ENCODE data around the gene PARD3.

Gene PARD3

DNA sequence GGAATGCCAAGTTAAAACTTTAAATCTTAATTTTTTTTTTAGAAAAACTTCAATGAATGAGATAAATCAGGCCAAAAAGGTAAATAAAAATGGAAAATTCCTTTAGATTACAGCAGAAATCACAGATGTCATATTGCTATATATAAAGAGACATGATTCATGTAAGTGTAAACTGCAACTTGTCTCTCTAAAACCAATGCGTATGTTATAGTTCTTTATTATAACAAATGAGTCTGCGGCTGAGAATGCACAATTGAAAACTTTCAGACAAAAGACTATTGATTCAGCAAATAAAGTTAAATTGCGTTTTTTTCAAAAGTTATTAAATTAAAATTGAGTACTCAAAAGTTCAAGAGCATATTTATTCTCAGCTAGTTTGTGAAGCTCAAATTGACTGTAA is 425.3 kb downstream of the PARD3 start:
- H3K36me3 ChIP-seq (ENCODE audit: low read length), result no peaks in the 10 kb centered on the region
- no peaks in the 10 kb centered on the region for H3K9me2 ChIP-seq (replicated peaks; ENCODE audit: insufficient read depth, low read length)
- H4K20me1 ChIP-seq (ENCODE audit: low read depth, low read length), result no peaks in the 10 kb centered on the region
- H3F3A ChIP-seq (ENCODE audit: insufficient read depth), result no peaks in the 10 kb centered on the region
- TF ChIP-seq, protein P1, sequence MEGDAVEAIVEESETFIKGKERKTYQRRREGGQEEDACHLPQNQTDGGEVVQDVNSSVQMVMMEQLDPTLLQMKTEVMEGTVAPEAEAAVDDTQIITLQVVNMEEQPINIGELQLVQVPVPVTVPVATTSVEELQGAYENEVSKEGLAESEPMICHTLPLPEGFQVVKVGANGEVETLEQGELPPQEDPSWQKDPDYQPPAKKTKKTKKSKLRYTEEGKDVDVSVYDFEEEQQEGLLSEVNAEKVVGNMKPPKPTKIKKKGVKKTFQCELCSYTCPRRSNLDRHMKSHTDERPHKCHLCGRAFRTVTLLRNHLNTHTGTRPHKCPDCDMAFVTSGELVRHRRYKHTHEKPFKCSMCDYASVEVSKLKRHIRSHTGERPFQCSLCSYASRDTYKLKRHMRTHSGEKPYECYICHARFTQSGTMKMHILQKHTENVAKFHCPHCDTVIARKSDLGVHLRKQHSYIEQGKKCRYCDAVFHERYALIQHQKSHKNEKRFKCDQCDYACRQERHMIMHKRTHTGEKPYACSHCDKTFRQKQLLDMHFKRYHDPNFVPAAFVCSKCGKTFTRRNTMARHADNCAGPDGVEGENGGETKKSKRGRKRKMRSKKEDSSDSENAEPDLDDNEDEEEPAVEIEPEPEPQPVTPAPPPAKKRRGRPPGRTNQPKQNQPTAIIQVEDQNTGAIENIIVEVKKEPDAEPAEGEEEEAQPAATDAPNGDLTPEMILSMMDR (IDR thresholded peaks at IDR 0.05; ENCODE audit: insufficient read depth, low read length, poor library complexity, severe bottlenecking), result no peak
- no peak for TF ChIP-seq EZH2phosphoT487 (conservative IDR thresholded peaks at IDR 0.05; ENCODE audit: low read length)
- no peak overlapping the region for H3K27ac ChIP-seq (ENCODE audit: low read depth, low read length)
- no peak overlapping the region for H3K4me3 ChIP-seq (ENCODE audit: insufficient read depth, low read length, poor library complexity, severe bottlenecking)
- no peak overlapping the region for H3K9ac ChIP-seq (ENCODE audit: low read length)
- no peak overlapping the region for H3K4me2 ChIP-seq (ENCODE audit: low read depth, low read length, poor library complexity, severe bottlenecking)
- H3K27me3 ChIP-seq (ENCODE audit: low read length), result 0 out of 2 replicates have a peak, but pooled peaks cover 2% of the 10 kb centered on the region
- no peaks in the 10 kb centered on the region for H3K79me2 ChIP-seq (ENCODE audit: insufficient read depth, low read length)
- H3K9me3 ChIP-seq (ENCODE audit: insufficient read depth, low read length), result no peaks in the 10 kb centered on the region
- no peak overlapping the region for H2AFZ ChIP-seq (ENCODE audit: low read depth, low read length, severe bottlenecking)

DNA sequence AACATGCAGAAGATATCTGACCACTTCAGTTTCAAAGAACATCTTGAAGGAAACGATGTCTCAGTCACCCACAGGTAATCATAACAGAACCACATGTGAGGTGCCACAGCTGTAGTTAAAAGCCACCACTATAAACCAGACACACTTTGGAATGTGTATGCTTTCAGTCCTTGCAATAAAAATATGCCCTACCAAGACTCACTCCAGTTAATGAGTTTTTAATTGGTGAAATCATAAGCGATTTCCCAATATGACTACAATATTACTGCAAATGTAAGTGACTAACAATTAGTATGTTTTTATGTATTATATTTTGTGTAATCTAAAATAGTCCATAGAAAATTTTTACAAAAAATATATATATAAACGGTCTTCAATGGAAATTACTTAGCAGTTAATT is 428.2 kb downstream of the PARD3 start:
- Histone ChIP-seq H3K9me2 (replicated peaks; ENCODE audit: insufficient read depth, low read length) (no peaks in the 10 kb centered on the region), H3K27me3 (ENCODE audit: low read length) (0 out of 2 replicates have a peak, but pooled peaks cover 2% of the 10 kb centered on the region), H3K9ac (ENCODE audit: low read length) (no peak overlapping the region), H3K4me2 (ENCODE audit: low read depth, low read length, poor library complexity, severe bottlenecking) (no peak overlapping the region), H3K4me3 (ENCODE audit: insufficient read depth, low read length, poor library complexity, severe bottlenecking) (no peak overlapping the region), H3K79me2 (ENCODE audit: insufficient read depth, low read length) (no peaks in the 10 kb centered on the region), H3K27ac (ENCODE audit: low read depth, low read length) (no peak overlapping the region), H4K20me1 (ENCODE audit: low read depth, low read length) (no peaks in the 10 kb centered on the region), H2AFZ (ENCODE audit: low read depth, low read length, severe bottlenecking) (no peak overlapping the region), H3F3A (ENCODE audit: insufficient read depth) (no peaks in the 10 kb centered on the region), H3K36me3 (ENCODE audit: low read length) (no peaks in the 10 kb centered on the region), H3K9me3 (ENCODE audit: insufficient read depth, low read length) (no peaks in the 10 kb centered on the region)
- no peak for TF ChIP-seq EZH2phosphoT487 (conservative IDR thresholded peaks at IDR 0.05; ENCODE audit: low read length)
- TF ChIP-seq, protein P1 (IDR thresholded peaks at IDR 0.05; ENCODE audit: insufficient read depth, low read length, poor library complexity, severe bottlenecking), result no peak

DNA sequence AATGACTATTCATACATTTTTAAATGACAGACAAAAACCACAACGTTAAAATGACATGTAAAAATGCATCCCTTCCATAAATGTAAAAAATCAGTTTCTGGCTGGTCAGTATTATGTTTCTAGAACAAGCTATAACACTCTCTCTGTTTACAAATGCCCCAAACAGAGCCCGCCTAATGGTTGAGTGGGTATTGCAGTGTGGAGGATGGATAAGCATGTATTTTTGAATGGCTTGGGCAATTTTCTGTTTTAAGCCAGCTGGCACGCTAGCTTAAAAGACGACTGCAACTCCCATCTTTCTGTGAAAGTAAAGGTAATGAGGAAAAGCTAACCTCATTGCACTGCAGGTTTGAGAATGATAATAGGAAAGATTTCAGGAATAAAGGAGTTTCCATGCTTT is 430.7 kb downstream of the PARD3 start:
- H3K9ac ChIP-seq (ENCODE audit: low read length), result no peak overlapping the region
- no peaks in the 10 kb centered on the region for H3K9me2 ChIP-seq (replicated peaks; ENCODE audit: insufficient read depth, low read length)
- H3K27ac ChIP-seq (ENCODE audit: low read depth, low read length), result no peak overlapping the region
- no peaks in the 10 kb centered on the region for H3K36me3 ChIP-seq (ENCODE audit: low read length)
- no peaks in the 10 kb centered on the region for H3K9me3 ChIP-seq (ENCODE audit: insufficient read depth, low read length)
- no peak overlapping the region for H2AFZ ChIP-seq (ENCODE audit: low read depth, low read length, severe bottlenecking)
- H3K79me2 ChIP-seq (ENCODE audit: insufficient read depth, low read length), result no peaks in the 10 kb centered on the region
- H3K4me3 ChIP-seq (ENCODE audit: insufficient read depth, low read length, poor library complexity, severe bottlenecking), result no peak overlapping the region
- H3K4me2 ChIP-seq (ENCODE audit: low read depth, low read length, poor library complexity, severe bottlenecking), result no peak overlapping the region
- 0 out of 2 replicates have a peak, but pooled peaks cover 2% of the 10 kb centered on the region for H3K27me3 ChIP-seq (ENCODE audit: low read length)
- no peak for TF ChIP-seq EZH2phosphoT487 (conservative IDR thresholded peaks at IDR 0.05; ENCODE audit: low read length)
- TF ChIP-seq, protein P1 (IDR thresholded peaks at IDR 0.05; ENCODE audit: insufficient read depth, low read length, poor library complexity, severe bottlenecking), result no peak
- no peaks in the 10 kb centered on the region for H3F3A ChIP-seq (ENCODE audit: insufficient read depth)
- H4K20me1 ChIP-seq (ENCODE audit: low read depth, low read length), result no peaks in the 10 kb centered on the region
